Measurements from ENCODE around the gene NUDT16L1. TPM values are rescaled to one million over a fixed set of nuclear protein-coding genes. Genes with fewer than 3 reads are reported as not detected.
A peak's percentile ranks its signal among the peaks of the same experiment; 100 is the strongest.
"Not testable (repeated sequence)": the region's sequence is repeated elsewhere in the genome, so short reads cannot be mapped to it uniquely, and the experiment has no call there.

NUDT16L1 gene
- total RNA-seq = 43.7 TPM
- long read RNA-seq, transcript NUDT16L1-201 (3 exons, 1,349 nt) = major isoform, 82 of 88 reads
- long read RNA-seq, partial matches to known transcripts = 1 of 88 reads
- long read RNA-seq, other reads (novel, unspliced or antisense) = 2 of 88 reads

DNA sequence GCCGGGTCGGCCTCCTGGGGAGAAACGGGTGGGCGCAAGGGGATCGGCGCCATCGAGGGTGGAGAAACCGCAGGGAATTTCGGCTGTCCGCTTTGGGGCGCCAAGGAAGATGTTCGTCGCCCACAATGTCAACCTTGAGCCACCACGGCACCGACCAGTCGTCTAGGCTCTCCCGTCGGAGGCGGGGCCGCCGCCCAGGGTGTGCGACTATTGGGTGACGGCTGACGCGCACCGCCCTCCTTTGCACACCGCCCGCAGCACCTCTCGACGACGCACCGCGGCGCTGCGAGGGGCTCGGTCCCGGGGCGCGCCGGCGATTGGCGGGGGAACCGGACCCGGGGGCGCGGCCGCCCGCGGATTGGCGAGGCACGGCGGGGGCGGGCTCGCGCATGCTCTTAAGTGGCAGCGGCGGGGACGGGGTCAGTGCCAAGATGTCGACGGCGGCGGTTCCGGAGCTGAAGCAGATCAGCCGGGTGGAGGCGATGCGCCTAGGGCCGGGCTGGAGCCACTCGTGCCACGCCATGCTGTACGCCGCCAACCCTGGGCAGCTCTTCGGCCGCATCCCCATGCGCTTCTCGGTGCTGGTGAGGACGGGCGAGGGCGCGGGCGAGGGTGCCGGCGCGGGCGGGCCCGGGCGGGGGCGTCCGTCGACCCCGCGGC, at the start of gene NUDT16L1:
NUDT16L1 (plus strand) TSS at position 267 of the 660 bp plus-strand sequence; CDS start at position 432, 165 bp downstream.
- intact Hi-C loops (cut with DNase I) = loop anchor here (5.0 to 10.0 kb wide), 2 partner anchors 111 to 264 kb away; partner anchors contain the start of genes ROGDI and SEC14L5
- peak; percentile 98 for DNase-seq (ENCODE audit: low spot score)

DNA sequence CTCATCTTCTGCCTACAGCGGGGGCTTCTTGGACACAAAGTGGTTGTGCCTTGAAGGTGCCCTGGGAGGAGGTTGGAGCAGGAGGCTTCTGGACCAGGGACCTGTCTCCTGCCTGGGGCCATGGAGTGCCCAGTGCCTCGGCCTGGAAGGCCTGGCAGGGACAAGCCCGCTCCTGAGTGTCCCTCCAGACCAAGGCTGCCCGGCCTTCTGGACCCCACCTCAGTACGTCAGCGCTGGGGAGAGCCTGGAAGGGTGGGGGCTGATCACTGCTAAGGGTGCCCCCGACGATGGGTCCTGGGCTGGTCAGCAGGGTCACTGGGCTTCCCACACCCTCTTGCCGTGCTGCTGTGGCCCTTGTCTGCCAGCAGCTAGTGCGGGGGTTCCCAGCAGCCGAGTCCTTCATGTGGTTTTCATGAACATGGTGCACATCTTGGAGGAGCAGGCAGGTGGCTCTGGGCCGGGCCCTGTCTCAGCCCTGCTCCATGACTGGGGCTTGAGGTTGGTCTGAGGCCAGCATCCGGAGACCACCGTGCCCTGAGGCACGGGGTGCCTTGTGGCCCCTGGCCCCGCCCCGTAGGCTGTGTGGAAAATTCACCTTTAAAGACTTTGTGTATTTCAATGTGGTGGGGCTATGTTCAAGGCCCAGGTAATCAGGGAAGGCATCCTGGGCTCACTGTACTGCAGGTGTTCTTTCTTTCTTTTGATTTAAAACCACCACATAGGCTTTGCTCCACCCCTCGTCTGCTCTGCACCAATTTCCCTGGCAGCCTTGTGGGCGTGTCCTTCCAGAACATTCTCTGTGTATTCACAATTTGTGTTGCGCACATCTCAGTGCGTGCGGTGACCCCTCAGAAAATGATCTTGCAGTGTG, 46.4 kb upstream of the NUDT16L1 start:
- no peak for DNase-seq (ENCODE audit: low spot score)
- intact Hi-C loops (cut with DNase I) = no loop called here

DNA sequence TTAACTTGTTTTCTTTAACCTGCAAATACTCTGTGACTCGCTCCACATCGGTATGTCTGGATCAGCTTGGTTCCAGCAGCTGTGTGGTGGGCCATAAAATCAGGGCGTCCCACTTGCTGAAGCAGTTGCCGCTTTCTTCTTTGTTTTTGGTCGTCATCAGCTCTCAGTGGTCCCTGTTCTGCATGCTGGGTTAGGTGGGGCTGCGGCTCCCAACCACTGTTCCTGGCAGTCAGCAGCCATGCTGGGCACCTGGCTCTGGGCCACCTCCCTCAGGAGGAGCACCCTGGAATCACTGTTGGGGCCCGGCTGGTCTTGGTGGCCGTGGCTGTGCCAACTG, 45.8 kb upstream of the NUDT16L1 start:
- intact Hi-C loops (cut with DNase I) = no loop called here

DNA sequence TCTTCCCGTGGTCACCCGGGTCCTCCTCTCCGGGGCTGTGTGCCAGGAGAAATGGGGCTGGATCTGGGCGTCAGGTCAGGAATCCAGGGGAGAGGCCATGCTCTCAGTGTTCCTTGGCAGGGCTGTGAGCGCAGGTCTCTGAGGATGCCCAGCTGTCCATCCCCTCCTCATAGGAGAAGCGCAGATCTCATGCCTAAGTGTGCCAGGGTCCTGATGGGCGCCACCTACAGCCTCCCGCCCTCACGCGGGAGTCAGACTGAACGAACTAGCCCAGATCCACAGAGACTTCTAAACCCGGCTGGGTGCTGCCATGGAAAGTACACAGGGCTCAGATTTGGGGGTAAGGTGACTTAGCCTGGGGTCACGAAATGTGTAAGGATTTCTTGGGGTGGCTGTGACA, 44.4 kb upstream of the NUDT16L1 start:
- intact Hi-C loops (cut with DNase I) = no loop called here
- no peak for DNase-seq (ENCODE audit: low spot score)

More for the DNA sequence above, 45.8 kb upstream of the NUDT16L1 start:
- DNase-seq (ENCODE audit: low spot score) = no peak

DNA sequence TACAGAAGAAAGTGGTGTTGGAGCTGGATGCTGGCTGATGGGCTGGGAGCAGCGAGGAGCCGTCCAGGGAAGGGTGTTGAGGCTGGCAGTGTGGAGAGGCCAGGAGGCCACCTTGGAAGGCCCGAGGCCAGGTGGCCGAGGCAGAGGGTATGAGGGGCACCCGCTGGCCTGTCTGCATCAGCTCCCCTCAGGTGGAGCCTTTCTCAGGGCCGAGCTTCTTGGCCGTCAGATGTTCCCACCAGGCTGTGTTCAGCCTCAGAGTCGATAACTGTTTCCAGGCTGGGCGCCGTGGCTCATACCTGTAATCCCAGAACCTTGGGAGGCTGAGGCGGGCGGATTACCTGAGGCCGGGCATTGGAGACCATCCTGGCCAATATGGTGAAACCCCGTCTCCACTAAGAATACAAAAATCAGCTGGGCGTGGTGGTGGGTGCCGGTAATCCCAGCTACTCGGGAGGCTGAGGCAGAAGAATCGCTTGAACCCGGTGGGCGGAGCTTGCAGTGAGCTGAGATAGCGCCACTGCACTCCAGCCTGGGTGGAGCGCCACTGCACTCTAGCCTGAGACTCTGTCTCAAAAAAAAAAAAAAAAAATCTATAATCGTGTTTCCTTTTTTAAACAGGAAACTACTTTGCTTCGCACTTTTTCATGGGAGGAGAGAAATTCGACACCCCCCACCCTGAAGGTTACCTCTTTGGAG, 43.5 kb upstream of the NUDT16L1 start:
- DNase-seq (ENCODE audit: low spot score) = no peak
- intact Hi-C loops (cut with DNase I) = no loop called here

DNA sequence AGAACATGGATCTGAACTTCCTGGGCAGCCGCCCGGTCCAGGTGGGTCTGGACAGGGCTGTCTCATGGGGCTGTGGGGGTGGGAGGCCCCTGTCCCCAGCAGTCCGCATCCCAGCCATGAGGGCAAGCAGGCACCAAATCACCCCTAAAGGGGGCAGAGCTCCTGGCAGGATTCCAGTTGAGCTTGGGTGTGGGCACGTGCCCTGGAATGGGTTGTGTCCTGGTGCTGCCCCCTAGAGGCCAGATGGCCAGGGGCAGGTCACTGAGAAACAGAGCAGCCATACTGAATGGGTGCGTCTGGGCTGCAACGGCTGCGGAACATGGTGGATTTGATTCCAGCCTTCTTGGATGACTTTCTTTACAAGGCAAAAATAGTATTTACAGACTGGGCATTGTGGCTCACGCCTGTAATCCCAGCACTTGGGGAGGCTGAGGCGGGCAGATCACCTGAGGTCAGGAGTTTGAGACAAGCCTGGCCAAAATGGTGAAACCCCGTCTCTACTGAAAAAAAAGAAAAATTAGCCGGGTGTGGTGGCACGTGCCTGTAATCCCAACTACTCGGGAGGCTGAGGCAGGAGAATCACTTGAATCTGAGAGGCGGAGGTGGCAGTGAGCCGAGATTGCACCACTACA, 42.8 kb upstream of the NUDT16L1 start:
- DNase-seq (ENCODE audit: low spot score); intact Hi-C loops (cut with DNase I): not testable (repeated sequence)

DNA sequence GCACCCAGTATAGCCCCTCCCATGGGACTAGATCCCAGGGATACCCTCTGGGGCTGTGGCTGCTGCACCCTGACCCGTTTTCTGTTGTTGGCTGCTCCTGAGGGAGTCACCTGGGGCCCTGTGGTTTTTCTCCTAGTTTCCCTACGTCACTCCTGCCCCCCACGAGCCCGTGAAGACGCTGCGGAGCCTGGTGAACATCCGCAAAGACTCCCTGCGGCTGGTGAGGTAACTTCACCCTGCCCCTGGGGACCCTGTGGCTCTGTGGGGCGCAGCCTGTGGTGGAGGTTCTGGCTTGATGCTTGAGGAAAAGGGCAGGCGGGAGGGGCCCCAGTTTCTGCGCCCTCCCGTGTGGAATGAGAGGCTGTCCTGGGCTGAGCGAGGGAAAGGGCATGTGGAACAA, 41.5 kb upstream of the NUDT16L1 start:
- no peak for DNase-seq (ENCODE audit: low spot score)
- intact Hi-C loops (cut with DNase I) = no loop called here

DNA sequence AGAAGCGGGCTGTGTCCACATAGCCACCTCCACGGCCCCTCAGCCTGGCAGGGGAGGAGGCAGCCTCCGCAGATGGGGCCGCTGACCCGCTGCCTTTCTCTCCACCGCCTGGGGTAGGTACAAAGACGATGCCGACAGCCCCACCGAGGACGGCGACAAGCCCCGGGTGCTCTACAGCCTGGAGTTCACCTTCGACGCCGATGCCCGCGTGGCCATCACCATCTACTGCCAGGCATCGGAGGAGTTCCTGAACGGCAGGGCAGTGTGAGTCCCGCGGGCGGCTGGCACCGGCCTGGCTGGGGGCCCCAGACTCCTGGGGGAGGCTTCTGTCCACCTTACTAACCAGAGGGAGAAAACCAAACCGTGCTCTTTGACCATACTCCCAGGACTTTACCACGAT, 40.8 kb upstream of the NUDT16L1 start:
- intact Hi-C loops (cut with DNase I) = no loop called here
- DNase-seq (ENCODE audit: low spot score) = no peak

DNA sequence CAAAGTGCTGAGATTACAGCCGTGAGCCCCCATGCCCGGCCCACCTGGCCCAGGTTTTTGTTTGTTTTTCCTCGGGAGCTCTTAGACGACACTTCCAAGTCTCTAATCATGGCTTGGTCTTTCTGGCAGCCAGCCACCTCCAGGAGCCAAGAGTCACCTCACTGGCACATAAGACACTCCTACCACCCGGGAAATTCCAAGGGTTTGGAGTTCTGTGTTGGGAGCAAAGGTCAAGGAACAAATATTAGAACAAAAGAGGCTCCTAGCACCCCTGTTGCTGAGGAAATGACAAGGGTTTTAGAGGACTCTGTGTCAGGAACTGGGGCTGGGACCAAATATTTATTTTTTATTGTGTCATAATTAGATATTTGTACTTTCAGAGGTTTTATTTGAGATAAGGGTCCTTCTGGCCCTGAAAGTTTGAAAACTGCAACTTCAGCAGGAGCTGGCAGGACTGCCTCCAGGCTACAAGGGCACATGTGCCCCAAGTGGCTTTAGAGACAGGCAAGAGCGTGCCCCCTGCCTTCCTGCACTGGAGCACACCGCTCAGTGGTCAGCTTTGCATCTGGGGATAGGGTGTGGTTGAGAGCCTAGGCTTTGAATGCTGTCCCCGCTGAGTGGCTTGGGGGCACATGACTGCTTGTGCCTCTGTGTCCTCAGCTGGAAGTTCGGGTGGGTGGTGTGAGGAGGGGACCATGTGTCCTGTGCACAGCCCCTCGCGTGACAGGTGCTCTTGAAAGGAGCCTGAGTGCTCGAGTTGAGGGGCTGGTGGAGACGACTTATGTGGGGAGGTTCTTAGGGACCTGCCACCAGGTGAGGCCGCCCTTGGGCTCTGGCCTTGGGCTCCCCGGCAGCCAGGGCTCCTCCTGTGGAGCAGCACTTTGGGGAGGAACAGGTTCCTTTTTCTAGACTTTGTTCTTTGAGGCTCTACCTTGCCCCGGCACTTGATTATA, 39.1 kb upstream of the NUDT16L1 start:
- DNase-seq (ENCODE audit: low spot score) = no peak
- intact Hi-C loops (cut with DNase I) = no loop called here

DNA sequence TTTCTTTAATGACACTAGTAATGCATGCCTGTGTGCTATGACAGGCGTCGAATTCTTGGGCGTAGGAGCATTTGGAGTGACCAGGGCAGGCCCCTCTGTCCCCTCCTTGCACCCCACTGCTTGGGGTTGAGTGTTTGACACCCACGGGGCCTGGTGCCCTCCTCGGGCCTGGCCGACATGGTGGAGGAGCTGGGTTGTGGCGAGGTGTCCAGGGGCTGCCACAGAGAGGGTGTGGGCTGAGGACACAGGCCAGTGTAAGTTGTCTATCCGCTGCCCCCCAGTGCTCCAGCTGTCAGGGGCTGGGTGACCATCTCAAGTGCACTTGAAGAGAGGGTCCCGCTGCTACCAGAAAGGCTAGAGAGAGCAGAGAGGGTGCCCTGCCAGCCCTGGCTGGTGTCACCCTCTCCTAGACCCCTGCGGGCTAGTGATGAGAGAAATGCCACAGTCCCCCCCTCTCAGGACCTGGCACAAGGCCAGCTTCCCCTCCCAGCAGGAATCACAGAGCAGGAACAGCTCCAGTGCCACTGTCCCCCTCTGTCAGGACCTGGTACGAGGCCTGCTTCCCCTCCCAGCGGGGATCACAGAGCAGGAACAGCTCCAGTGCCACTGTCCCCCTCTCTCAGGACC, 38.3 kb upstream of the NUDT16L1 start:
- intact Hi-C loops (cut with DNase I) = no loop called here
- DNase-seq (ENCODE audit: low spot score) = no peak

DNA sequence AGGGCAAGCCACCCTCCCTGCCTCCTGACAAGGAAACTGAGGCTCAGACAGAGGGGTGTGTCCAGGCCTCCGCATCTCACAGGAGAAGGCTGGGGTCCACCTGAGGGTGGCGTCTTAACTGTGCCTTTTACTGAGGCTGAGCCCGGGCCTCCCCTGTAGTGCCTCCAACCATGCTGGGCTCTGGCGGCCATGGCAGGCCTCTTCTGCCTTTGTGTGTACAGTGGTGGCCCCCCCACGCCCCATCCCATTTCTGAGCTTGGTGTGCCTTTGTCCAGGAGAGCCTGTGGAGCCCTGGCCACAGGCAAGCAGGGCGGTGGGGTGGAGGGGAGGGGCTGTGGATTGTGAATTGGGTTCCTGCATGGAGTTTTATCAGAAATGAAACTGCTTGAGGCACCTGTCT, 37.6 kb upstream of the NUDT16L1 start:
- no peak for DNase-seq (ENCODE audit: low spot score)
- intact Hi-C loops (cut with DNase I) = no loop called here

DNA sequence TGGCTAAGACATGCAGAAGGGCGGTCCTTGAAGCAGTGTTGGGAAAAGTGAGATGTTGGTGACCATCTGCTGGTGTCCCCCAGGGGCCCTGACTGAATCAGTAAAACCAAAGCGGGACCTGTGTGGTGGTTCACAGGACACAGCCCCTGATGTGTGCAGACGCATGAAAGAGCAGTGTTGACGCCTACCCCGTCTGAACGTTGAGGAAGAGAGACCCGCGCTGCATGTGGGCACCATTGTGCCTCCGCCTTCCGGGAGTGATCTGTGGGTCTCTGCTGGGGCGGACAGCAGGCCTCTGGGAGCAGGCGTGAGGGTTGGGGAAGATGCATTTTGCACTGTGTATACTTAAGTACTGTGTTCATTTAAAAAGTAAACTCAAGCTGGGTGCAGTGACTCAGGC, 37.1 kb upstream of the NUDT16L1 start:
- intact Hi-C loops (cut with DNase I) = no loop called here
- DNase-seq (ENCODE audit: low spot score) = no peak

DNA sequence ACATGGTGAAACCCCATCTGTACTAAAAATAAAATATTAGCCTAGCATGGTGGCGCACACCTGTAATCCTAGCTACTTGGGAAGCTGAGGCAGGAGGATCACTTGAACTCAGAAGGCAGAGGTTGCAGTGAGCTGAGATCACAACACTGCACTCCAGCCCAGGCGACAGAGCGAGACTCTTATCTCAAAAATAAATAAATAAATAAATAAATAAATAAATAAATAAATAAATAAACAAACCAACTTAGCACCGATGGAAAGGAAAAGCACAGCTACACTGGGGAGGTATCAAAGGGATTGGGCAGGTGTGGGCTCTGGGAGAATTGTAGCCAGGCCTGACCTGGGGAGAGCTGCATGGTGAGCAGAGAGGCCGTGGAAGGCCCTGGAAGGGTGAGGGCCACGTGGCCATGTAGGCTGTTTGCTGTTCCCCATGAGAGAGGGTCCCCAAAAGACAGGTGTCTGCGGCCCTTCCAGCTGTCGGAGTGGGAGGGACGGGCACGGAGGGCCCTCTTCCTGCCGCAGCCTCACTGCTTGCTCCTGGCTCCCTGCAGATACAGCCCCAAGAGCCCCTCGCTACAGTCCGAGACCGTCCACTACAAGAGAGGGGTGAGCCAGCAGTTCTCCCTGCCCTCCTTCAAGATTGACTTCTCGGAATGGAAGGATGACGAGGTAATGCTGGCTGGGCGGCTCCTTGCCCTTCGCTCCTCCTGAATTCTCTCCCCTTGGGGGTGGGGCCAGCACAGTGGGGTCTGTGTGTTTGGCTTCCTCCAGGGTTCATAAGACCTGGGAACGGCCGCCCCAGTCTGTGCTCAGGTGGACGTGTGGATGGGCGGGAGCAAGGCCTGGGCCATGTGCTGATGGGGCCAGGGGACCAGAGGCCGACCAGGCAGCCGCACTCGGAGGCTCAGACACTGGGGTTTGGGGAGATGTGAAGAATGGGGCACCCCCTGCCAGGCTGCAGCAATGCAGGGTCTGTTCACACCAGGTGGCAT, 36.4 kb upstream of the NUDT16L1 start:
- intact Hi-C loops (cut with DNase I) = no loop called here
- no peak for DNase-seq (ENCODE audit: low spot score)

DNA sequence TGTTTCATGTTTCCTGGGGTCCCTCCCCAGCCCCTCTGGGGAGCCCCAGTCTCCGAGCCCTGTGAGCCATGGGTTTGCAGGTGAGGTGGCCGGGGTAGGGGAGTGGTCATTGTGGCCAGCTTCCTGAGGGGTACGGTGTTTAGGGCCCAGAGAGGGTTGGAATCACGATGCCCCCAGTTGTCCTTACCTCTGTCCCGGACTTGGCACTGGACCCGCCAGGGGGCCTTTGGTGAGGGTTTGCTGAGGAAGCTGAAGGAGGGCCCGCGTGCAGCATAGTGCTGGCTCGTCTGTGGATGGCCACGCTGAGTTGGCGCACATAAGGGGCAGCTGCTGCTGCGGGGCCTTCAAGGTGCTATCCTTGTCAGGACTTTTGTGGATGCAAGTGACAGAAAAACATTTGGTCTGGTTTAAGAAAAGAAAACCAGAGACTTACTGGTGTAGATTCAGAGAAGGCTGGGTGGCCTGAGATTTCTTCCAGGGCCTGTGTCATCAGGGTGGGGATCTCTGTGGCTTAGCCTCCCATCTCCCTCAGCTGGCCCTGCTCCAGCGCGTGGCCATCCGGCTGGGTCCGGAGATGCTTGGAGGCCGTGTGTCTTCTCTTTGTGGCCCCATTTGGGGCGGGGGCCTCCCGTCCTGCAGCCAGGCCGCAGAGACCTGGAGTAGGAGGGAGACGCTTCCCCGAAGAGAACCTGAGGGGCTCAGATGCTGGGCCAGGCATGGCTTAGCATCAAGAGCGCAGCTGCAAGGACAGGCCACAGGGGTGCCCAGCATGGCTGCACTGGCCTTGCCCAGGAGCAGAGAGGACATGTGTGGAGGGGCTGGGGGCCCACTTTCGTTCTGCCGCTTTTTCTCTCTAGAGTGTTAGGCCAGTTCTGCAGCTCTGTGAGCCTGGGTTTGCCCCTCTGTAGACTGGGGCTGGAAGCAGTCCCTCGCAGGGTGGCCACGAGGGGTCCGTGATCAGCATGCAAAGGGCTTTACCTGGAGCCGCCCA, 33.7 kb upstream of the NUDT16L1 start:
- intact Hi-C loops (cut with DNase I) = no loop called here
- no peak for DNase-seq (ENCODE audit: low spot score)

DNA sequence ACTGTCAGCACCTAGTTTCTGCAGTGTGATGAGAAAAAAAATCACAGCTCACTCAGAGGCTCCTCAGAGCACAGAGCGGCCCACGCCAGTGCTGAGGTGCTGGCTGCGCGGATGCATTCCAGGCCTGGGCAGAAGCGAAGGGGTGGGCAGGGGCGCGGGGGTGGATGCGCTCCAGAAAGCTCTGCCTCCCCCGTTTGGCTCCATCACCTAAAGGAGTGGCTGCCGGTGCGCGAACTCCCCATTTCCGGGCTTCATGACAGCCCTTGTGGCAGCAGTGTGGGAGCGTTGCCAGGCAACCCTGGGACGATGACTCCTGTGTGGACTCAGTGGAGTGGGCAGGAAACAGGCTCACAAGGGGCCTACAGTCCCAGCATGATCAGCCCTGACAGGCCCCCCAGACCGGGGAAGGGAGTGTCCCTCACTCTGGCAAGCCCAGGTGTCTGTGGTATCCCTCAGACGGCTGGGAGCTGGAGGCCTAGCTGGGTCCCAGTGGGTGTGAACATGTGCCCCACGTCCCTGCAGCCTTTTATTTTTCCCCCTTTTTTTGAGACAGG, 32.8 kb upstream of the NUDT16L1 start:
- DNase-seq (ENCODE audit: low spot score) = no peak

DNA sequence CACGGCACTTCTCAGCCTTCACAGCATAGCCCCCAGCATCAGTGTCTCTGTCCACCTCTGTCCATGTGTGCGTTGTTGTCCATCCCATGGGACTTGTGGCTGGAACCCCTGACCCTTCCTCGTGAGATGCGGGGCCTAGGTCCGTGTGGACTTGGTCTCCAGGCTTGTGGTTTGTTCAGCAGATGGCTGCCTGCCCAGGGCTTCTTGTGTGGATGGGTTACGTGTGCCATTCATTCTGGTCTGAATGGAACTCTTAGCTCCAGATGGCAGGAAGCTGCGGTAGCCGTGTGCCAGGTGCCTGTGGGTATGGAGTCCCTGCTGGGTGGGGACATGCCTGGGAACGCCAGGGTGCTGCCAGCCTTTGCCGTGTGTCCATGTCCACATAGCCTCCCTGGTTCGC, 31.7 kb upstream of the NUDT16L1 start:
- intact Hi-C loops (cut with DNase I) = no loop called here
- DNase-seq (ENCODE audit: low spot score) = no peak

More for the DNA sequence above, 32.8 kb upstream of the NUDT16L1 start:
- intact Hi-C loops (cut with DNase I) = no loop called here
